HG03469 (cell line): Measurements from ENCODE around the gene APPL2.
"Not testable (repeated sequence)": the region's sequence is repeated elsewhere in the genome, so short reads cannot be mapped to it uniquely, and the experiment has no call there.

Source experiments
- ATAC-seq: cut with Tn5 transposase; IDR thresholded peaks from one replicate; pipeline ENCODE4 v1.9.1; 2021; ENCODE audit warnings: mild to moderate bottlenecking, moderate library complexity, moderate number of reproducible peaks; ENCODE audit not compliant: unreplicated experiment

Gene APPL2

DNA sequence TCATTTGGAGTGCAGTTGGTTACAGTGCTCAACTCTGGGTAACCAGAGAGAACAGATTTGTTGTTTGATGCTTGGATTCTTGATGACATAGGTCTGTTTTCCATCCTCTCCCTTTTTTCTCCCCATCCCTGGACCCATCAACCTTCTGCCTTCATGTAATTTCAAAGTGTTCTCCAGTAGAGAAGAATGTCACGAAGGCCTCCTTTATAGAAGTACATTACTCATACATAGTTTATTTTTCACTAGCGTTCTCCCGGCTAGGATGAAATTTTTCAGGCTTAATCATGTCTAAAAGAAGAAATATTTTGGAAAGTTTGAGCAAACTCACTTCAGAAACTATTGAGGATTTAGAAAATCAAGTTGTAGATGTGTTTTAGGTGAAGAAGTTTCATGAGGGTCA lies 20.9 kb upstream of the APPL2 start:
- no peak for ATAC-seq

DNA sequence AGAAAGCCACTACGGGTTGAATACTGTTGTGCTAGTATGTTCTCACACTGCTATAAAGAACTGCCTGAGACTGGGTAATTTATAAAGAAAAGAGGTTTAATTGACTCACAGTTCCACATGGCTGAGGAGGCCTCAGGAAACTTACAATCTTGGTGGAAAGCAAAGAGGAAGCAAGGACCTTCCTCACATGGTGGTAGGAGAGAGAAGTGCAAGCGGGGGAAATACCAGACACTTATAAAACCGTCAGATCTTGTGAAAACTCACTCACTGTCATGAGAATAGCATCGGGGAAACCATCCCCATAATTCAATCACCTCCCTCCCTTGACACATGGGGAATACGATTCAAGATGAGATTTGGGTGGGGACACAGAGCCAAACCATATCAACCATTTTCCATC lies 20.5 kb upstream of the APPL2 start:
- ATAC-seq: not testable (repeated sequence)

DNA sequence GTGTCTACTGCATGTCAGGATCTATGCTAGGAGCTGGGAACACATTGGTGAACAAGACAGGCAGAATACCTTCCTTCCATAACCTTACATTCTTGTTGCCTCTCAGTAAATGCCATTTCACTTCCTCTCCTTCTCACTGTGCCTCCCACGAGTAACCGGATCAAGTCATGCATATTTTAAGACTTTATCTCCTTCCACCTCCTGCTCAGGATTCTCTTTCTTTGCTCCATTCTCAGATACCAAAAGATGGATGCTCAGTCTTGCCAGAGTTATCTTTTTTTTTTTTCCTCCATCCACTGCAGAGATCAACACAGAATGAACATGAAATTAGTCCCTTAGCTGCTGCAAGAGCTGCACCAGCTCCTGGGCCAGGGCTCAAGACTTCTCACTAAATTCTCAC lies 20.0 kb upstream of the APPL2 start:
- no peak for ATAC-seq

DNA sequence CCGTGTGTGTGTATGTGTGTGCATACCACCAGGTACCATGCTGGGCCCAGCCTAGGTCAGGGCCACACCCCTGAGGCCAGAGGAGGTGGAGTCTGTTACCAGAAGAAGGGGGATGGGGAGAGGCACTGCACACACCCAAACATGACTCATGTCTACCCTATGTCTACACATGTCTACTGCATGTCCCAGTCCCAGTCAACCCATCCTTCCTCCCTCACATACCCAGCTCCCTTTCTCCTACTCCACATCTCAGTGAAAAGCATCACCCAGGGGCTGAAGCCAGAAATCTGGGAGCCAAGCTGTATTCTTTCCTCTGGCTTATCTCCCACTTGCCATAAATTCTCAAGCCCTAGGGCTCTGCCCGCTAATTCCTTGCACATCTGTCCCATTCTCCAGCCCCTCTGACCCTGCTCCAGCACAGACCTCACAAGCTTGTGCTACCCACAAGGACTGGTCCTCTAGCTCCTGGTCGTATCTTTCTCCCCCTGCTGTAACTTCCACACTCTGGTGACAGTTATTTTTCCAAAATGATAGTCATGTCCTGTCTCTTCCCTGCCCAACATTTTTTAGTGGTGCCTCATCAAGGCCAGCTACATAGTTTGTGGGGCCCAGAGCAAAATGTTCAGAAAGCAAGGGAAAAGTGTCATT lies 18.0 kb upstream of the APPL2 start:
- ATAC-seq: no peak

DNA sequence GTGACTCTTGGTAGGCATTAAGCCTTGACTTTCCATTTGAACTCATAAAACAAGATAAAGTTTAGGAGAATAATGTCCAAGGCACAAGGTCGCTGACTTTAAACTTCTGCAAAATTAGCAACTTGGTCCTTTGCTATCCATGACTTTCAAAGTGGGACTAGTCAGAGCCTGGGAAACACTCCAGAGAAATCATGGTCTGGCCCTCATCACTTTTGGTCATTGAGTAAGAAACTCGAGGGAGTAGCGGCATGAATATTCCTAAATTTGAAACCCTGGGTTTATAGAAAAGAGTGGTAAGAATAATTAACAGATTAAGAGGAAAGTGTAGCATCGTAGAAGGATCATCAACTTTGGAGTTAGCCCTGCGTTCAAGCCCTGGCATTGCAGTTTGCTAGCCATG lies 16.9 kb upstream of the APPL2 start:
- no peak for ATAC-seq

DNA sequence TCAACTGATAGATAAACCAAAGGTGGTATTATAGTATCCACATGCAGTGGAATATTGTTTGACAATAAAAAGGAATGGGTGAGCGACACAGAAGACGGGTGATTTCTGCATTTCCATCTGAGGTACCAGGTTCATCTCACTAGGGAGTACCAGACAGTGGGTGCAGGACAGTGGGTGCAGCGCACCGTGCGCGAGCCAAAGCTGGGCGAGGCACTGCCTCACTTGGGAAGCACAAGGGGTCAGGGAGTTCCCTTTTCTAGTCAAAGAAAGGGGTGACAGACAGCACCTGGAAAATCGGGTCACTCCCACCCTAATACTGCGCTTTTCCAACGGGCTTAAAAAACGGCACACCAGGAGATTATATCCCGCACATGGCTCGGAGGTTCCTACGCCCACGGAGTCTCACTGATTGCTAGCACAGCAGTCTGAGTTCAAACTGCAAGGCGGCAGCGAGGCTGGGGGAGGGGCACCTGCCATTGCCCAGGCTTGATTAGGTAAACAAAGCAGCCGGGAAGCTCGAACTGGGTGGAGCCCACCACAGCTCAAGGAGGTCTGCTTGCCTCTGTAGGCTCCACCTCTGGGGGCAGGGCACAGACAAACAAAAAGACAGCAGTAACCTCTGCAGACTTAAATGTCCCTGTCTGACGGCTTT lies 9.9 kb upstream of the APPL2 start:
- ATAC-seq: not testable (repeated sequence)

DNA sequence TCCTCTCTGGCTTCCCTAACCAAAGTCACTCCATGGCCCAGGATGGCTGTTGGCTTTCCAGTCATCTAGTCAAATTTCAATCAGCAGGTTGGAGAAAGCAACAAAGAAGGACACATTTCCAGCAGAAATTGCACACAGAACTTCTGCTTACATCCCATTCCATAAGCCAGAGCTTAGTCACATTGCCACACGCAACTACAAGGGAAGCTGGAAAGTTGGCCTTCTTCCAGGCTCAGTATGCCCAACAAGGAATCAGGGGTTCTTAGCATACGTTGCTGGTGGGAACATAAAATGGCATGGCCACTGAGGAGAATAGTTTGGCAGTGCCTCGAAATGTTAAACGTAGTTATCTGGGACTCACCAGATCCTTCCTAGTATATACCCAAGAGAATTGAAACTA lies 9.3 kb upstream of the APPL2 start:
- ATAC-seq: no peak

DNA sequence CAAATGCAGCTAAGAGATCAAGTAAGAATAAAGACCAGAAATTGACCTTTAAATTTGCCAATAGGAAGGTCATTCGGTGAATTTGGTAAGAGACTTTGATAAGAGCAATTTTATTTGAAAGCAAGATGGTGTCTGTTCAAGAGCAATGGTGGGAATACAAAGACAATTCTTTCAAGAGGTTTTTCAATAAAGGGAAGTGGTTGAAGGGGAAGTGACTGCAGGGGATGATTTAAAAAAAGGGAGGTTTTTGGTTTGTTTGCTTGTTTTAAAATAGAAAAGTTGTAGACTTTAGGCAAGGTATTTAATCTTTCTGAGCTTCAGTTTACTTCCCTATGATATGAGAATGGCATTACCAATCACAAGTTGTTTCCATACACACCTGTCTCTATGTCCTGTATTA lies 4.3 kb upstream of the APPL2 start:
- no peak for ATAC-seq

DNA sequence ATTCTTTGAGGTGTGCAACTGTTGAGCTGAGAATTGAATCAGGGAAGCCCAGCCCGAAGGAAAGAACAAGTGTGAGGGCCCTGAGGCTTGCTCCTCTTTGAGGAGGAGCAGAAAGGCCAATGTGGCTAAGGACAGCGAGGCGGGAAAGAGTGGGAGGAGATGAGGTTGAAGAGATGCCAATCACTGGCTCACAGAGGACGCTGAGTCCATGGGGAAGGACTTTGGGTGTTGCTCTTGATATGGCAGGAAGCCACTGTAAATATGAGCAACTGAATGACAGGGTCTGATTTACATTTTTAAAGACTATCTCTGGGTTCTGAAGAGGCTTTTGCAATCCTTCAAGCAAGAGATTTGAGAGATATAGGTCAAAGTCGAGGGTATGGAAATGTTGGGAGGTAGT lies 3.3 kb upstream of the APPL2 start:
- ATAC-seq: no peak

DNA sequence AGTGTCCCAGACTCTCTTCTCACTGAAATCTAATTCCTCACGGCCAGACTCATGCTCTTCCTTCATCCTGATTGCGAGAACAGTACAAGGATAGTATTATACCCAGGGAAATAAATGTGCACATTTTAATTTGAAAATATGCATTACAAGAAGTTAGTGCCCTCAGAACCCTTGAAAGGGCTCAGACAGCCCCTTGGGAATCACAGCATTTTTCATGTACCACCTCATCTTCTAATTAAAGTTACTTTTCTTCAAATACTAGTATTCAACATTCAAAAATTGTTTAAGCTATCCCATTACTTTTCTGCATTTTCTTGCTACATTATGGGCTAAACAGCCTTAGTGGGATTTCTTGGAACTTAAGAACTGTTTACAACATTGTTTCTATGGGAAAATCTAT lies 1.7 kb upstream of the APPL2 start:
- no peak for ATAC-seq

DNA sequence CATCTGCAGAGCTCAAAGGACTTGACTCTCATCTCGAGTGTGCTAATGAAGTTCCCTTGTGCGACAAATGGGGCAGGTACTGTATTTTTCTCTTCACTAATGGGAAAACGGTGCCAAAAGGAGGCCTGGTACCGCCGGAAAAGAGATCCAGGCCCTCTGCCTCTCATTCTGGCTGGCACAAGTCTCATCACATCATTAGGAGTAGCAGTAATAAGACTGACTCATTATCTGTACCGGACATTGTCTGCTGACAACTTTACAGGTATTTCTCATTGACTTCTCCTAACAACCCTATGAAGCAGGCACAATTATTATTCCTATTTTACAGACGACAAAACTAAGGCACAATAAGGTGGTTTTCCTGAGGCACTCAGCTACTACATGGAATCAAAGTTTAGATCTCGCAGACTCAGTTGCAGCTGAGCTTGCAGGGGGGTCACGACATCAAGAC lies 668 bp downstream of the APPL2 start:
- ATAC-seq: no peak

DNA sequence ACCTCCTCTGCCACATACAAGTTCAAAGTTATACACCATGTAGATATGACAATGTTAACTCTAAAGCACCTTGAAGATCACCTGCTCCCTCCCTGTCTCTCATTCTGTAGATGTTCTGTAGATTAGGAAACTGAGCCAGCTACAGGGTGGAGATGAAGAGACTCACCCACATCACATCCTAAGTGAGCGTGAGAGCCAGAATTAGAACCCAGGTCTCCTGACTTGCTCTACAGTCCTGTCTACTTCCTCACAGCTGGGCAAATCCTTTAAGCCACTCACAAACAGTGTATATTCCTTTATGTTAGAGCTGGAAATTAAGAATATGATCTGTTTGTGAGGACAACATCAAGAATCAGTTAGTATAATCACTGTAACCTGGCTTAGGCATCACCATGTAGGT lies 1.8 kb downstream of the APPL2 start:
- no peak for ATAC-seq

DNA sequence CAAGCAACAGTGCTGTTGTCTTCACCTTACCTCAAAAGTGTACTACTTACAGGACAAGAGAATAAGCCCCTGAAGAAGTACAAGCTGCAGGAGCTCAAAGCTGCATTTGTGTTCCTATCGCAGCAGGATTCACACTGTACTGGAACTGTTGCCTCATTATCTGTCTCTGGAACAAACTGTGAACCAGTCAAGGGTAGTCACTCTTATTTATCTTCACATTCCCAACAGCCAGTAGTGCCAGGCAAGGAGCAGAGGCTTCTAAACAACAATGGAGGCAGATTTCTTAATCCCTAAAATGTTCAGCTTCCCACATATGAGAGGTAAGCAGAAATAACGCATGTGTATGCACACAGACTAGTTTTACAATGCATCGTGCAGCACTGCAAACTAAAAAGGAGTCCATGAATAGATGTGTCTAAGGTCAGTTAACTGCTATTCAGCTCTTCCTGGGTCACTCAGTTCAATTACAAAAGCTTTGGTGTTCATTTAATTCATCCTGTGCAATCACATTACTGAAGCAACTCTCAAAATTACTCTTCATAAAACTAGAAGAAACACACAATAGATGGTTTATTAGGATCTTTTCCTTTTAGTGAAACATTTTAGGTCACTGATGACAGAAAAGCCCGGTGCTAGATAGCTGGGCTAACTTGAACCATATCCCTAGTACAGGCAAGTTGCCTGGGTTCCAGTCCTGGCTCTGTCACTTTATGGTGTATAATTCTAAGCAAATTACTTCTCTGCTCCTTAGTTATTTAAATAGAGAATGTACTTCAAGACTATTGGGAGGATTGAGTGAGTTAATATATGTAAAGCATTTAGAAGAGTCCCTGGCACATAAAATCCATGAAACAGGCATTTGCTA lies 2.7 kb downstream of the APPL2 start:
- no peak for ATAC-seq

DNA sequence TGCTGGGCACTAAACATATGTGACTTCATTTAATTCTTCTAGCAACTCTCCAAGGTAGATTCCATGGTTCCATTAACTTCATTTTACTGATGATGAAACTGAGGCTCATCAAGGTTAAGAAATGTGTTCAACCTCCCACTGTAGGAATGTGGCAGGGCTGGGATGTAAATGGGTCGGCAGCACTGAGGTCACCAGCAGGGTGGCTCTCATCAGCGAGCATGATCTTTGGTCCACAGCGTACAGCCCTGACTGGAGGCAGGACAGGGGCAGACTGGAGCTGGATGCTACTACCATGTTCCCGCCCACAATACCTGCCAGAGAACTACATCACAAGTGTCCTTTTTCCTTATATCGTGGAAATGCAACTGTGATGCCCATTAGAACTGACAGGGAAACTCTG lies 4.6 kb downstream of the APPL2 start:
- no peak for ATAC-seq

DNA sequence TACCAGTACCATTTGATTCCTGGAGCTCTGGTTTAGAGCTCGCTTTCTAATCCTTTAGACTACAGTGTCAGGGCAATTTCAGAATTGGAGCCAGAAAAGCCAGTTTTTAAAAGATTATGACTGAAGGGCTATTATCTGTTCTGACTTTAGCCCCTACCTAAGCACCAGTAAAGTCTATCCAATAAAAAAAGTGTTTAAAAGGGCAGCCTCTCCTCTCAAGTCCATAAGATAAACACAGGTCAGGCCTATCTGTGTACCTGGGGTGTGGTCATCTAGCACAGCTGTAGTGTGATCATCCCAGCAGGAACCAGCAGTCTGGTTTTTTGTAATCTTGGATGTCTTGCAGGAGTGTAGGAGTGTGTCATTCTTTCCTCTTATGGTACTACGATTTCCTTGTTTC lies 6.6 kb downstream of the APPL2 start:
- no peak for ATAC-seq

DNA sequence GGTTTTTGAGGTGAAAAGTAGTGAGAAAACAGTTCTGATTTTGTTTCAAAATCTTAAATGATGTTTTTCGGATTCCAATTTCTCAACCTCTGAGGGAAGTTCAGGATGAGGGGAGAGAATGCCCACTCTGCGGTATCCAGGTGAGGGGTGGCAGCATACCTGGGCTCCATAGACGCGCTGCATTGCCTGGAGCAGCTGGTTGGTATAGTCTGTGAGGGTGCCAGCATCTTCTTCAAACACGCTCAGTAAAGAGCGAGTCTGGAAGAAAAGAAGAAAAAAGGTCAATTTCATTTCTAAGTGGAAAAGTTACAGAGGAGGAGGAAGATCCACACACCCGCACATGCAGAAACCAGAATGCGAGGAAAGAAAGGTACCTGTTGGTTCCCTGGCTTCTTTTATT lies 7.0 kb downstream of the APPL2 start:
- no peak for ATAC-seq

DNA sequence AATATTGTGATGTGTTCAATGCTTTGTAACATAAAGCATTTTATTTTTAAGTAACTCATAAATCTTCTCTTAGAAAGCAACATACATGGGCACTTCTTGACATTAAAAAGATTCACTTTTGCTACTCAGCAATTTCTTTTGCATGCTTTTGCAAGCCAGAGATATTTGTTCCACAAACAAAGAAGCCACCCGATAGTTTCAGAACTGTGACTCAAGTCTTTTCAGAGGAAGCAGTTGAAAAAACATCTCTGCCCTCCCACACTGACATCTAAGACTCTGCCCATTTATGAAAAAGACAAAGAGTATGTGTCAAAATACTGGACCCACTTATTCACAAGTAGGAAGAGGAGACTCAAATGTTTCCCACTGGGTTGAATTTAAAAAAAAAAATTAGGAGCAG lies 7.5 kb downstream of the APPL2 start:
- no peak for ATAC-seq

DNA sequence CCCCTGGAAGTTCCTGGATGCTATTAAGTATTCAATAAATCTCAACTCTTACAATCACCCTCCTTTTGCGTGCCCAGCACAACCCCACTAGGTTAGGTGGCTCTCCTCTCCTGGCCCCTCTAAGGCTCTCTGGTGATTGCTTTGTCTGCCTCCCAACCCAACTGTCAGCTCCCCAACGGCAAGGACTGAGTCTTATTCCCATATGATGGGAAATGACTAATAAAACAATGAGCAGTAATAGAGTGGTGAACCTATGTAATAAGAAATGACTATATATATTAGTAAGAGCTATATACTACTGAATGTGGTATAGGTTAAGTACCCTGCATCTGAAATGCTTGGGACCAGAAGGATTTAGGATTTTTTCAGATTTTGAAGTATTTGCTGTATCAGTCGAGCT lies 8.1 kb downstream of the APPL2 start:
- ATAC-seq: no peak

DNA sequence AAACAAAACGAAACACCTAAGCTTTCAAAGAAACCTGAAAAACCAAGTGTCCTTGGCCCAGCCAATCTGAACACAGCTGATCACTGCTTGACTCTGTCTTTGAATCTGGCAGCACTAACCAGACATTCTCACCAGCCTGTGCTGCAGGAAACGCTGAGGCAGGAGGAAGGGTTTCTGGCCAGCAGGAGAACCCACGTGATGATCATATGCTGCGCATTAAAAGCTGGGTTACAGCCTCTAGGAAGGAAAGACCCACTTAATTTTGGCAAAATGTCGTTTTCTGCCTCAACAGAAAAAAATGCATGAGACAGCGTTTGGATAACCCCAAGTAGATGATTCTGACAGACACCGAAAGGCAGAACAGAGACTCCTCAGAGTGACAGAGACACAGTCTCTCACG lies 9.8 kb downstream of the APPL2 start:
- no peak for ATAC-seq

DNA sequence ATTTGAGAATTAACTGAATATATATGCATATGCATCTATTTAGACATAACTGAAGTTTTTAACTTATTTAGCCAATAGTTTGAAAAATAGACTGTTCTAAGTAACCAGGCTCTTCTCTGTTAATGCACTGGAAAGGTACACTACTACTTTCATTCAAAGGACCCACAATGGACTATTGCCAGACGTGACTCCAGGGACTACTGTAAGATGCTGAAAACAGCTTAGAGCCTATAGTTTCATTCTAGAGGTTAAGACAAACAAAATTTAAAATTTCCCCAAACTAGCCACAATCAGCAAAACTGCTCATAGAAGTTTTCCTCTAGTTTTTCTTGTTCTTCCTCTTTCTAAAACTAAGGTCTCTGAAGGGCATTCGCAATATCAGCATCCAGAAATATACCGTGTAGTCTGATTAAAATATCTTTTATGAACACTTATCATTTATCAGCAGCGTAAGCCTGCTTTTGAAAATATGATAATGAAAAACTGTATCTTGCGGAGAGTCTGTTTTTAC lies 10.4 kb downstream of the APPL2 start:
- ATAC-seq: no peak

DNA sequence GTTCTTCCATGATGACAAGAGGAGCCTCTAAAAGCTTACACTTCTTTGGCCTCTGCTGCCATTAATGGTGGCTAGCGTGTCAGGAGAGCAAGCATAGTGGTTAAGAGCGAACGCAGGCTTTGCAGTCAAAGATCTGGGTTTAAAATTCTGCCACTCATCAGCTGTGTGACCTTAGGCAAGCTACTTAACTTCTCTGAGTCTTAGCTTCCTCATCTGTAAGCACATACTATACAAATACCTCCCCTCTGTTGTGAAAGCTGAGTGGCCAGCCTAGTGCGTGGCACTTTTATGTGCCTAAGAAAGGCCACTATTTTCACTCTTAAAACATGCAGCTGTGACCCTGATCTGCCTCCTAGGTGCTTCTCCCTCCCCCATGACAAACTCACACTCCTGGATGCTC lies 11.6 kb downstream of the APPL2 start:
- no peak for ATAC-seq

DNA sequence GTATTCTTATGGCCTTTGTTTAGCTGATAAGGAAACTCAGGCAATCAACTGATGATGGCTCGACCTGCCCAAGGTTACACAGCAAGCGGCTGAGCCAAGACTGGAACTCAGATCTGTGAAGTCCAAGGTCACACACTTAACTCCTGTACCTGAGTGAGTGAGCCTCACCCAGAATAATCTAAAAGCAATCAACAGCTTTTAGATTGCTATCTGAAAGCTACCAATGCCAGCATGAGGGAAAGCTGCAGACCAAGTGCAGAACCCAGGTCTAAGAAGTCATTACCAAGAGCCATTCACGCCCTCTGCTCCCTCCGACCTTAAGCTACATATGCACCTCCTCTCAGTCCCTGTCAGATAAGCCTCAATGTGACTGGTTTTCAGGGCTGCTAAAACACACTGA lies 12.1 kb downstream of the APPL2 start:
- ATAC-seq: no peak
